Measurements from ENCODE around the gene BCL2A1. TPM values are rescaled to one million over a fixed set of nuclear protein-coding genes. Genes with fewer than 3 reads are reported as not detected.

The BCL2A1 gene
- total and polyA plus RNA-seq, 2 of the 4 experiments (the other 2 are of a cell fraction): 2.3 to 4.5 TPM

DNA sequence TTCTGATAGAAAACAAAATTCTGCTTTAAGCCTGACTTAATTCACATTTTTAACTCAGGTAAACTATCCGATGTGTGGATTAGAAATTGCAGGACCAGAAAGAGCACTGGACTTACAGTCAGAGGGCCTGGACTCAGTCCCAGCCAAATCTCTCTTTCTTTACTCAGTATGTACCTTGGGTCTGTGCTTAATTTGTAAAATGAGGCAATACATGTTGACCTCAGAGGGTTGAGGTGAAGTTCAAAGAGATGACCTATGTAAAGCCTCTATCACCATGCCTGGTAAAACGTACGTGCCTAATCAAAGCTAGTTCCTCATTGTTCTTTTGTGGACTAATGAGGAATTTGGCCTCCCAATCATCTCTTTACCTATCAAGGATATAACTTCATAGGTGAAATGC, 1.9 kb upstream of the BCL2A1 start:
- Histone ChIP-seq H3K4me1 (ENCODE audit: control insufficient read depth, insufficient read depth, low read length) (peaks cover 2% of the 10 kb centered on the region; the same call in 1 of the 2 replicates), H3K18ac (ENCODE audit: low read depth, low read length) (no peak overlapping the region), H3K36me3 (ENCODE audit: control insufficient read depth, insufficient read depth, low read length) (no peaks in the 10 kb centered on the region), H3K4ac (ENCODE audit: low read depth, low read length) (no peak overlapping the region), H4K20me1 (ENCODE audit: insufficient read depth, low read length) (no peaks in the 10 kb centered on the region), H3K27ac (ENCODE audit: insufficient read depth, low read length) (no peak overlapping the region), H2BK5ac (ENCODE audit: low read depth, low read length, poor library complexity, severe bottlenecking) (no peak overlapping the region), H4K91ac (ENCODE audit: insufficient read depth, low read depth, low read length) (no peak overlapping the region), H2BK20ac (ENCODE audit: low read depth, low read length) (no peak overlapping the region), H3K27me3 (ENCODE audit: control insufficient read depth, insufficient read depth, low read length) (no peaks in the 10 kb centered on the region), H4K5ac (ENCODE audit: low read depth, low read length) (no peak overlapping the region), H3K23ac (ENCODE audit: low read depth, low read length) (no peak overlapping the region), H3K79me1 (ENCODE audit: low read depth in 1 of 2, low read length in 2 of 2) (no peaks in the 10 kb centered on the region), H3K9me1 (ENCODE audit: insufficient read depth, low read length) (no peaks in the 10 kb centered on the region), H3K9ac (ENCODE audit: low read depth, low read length) (no peak overlapping the region), H3K4me2 (ENCODE audit: low read depth, low read length) (no peak overlapping the region), H4K8ac (ENCODE audit: low read depth in 2 of 2, low read length in 2 of 2) (no peak overlapping the region), H2AK9ac (replicated peaks; ENCODE audit: low read depth, low read length, poor library complexity) (no peak overlapping the region), H2BK15ac (ENCODE audit: low read depth, low read length) (no peak overlapping the region), H2BK120ac (ENCODE audit: low read depth, low read length) (no peak overlapping the region), H3K9me3 (ENCODE audit: control insufficient read depth, insufficient read depth, low read length) (no peaks in the 10 kb centered on the region), H3K4me3 (ENCODE audit: insufficient read depth, low read depth, low read length) (no peak overlapping the region), H2AK5ac (ENCODE audit: low read depth, low read length) (no peak overlapping the region), H3K56ac (ENCODE audit: extremely low read depth, insufficient read depth, low read length) (no peak overlapping the region), H2AFZ (replicated peaks; ENCODE audit: low read length, poor library complexity) (no peak overlapping the region), H3K14ac (replicated peaks; ENCODE audit: low read depth, low read length) (no peak overlapping the region)
- whole genome bisulfite sequencing, 2 experiments (ENCODE audit: extremely low coverage in 2 of 2, insufficient read length in 1 of 2): 100% methylated on average over 1 of the region's 3 CpGs; no CpG with 5 or more reads in 1 of the 2 experiments
- BruUV-seq (replicated peaks): no TSS peak
- no peak for ATAC-seq (ENCODE audit: low read depth)
- POLR2A ChIA-PET (ENCODE audit: unreplicated experiment): no interaction called here
- TF ChIP-seq, protein P1, sequence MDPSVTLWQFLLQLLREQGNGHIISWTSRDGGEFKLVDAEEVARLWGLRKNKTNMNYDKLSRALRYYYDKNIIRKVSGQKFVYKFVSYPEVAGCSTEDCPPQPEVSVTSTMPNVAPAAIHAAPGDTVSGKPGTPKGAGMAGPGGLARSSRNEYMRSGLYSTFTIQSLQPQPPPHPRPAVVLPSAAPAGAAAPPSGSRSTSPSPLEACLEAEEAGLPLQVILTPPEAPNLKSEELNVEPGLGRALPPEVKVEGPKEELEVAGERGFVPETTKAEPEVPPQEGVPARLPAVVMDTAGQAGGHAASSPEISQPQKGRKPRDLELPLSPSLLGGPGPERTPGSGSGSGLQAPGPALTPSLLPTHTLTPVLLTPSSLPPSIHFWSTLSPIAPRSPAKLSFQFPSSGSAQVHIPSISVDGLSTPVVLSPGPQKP (IDR thresholded peaks at IDR 0.05; ENCODE audit: borderline replicate concordance, low read depth, low read length): no peak
- TF ChIP-seq, protein P2, sequence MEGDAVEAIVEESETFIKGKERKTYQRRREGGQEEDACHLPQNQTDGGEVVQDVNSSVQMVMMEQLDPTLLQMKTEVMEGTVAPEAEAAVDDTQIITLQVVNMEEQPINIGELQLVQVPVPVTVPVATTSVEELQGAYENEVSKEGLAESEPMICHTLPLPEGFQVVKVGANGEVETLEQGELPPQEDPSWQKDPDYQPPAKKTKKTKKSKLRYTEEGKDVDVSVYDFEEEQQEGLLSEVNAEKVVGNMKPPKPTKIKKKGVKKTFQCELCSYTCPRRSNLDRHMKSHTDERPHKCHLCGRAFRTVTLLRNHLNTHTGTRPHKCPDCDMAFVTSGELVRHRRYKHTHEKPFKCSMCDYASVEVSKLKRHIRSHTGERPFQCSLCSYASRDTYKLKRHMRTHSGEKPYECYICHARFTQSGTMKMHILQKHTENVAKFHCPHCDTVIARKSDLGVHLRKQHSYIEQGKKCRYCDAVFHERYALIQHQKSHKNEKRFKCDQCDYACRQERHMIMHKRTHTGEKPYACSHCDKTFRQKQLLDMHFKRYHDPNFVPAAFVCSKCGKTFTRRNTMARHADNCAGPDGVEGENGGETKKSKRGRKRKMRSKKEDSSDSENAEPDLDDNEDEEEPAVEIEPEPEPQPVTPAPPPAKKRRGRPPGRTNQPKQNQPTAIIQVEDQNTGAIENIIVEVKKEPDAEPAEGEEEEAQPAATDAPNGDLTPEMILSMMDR (conservative IDR thresholded peaks at IDR 0.05; ENCODE audit: low read depth, low read length): no peak
- no peak for TF ChIP-seq POLR2A (IDR thresholded peaks at IDR 0.05; ENCODE audit: low read depth, low read length)
- TF ChIP-seq RFX5 (IDR thresholded peaks at IDR 0.05; ENCODE audit: low read depth, low read length): no peak
- TF ChIP-seq MXI1 (IDR thresholded peaks at IDR 0.05; ENCODE audit: borderline replicate concordance, low read depth, low read length): no peak
- no peak for TF ChIP-seq CHD1 (IDR thresholded peaks at IDR 0.05; ENCODE audit: low read depth, low read length)
- TF ChIP-seq RAD21 (IDR thresholded peaks at IDR 0.05; ENCODE audit: low read length): no peak
- no peak for TF ChIP-seq MAZ (IDR thresholded peaks at IDR 0.05; ENCODE audit: borderline replicate concordance, low read depth, low read length)
- no peak for TF ChIP-seq FOS (IDR thresholded peaks at IDR 0.05; ENCODE audit: low read depth, low read length)
- TF ChIP-seq NFE2L2 (IDR thresholded peaks at IDR 0.05; ENCODE audit: low read depth, low read length): no peak
- no peak for TF ChIP-seq CEBPB (IDR thresholded peaks at IDR 0.05; ENCODE audit: low read depth, low read length)
- TF ChIP-seq, protein P3, sequence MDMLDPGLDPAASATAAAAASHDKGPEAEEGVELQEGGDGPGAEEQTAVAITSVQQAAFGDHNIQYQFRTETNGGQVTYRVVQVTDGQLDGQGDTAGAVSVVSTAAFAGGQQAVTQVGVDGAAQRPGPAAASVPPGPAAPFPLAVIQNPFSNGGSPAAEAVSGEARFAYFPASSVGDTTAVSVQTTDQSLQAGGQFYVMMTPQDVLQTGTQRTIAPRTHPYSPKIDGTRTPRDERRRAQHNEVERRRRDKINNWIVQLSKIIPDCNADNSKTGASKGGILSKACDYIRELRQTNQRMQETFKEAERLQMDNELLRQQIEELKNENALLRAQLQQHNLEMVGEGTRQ (IDR thresholded peaks at IDR 0.05; ENCODE audit: low read depth, low read length): no peak
- TF ChIP-seq BHLHE40 (IDR thresholded peaks at IDR 0.05; ENCODE audit: low read depth, low read length): no peak
- no peak for TF ChIP-seq SMC3 (IDR thresholded peaks at IDR 0.05; ENCODE audit: low read depth, low read length)
- TF ChIP-seq MAFK (IDR thresholded peaks at IDR 0.05; ENCODE audit: low read depth, low read length): no peak
- TF ChIP-seq RCOR1 (IDR thresholded peaks at IDR 0.05; ENCODE audit: insufficient replicate concordance, low read length): no peak
- CTCF ChIA-PET: no interaction called here
- DNase-seq: no peak
- dilution Hi-C loops (cut with HindIII; ENCODE audit: low sequenced_read_pairs, unreplicated experiment): no loop called here
- in situ Hi-C loops (cut with MboI; ENCODE audit: low sequenced_read_pairs): no loop called here
- intact Hi-C loops (cut with micrococcal nuclease): no loop called here

All from IMR-90 (cell line).